GM21529 (cell line): ENCODE data around the gene NEU2.
"Not testable (repeated sequence)": the region's sequence is repeated elsewhere in the genome, so short reads cannot be mapped to it uniquely, and the experiment has no call there.

ENCODE experiments used
- ATAC-seq: cut with Tn5 transposase; IDR thresholded peaks from one replicate; pipeline ENCODE4 v1.9.1; 2021; ENCODE audit not compliant: unreplicated experiment

Gene NEU2

DNA sequence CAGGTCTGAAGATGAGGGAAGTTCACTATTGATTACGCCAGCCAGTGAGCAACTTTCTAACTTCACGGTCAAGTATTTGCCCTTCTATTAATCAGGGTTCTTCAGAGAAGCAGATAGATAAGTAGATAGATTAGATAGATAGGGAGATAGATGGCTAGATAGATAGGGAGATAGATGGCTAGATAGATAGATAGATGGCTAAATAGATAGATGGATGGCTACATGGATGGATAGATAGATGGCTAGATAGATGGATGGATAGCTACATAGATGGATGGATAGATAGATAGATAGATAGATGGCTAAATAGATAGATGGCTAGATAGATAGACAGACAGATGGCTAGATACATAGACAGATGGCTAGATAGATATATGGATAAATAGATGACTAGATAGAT, 22.9 kb downstream of the NEU2 start:
- no peak for ATAC-seq

- ATAC-seq, result no peak
Measured at GRCh38 chr2:233056961-233057605, 24.6 kb downstream of the NEU2 start.

DNA sequence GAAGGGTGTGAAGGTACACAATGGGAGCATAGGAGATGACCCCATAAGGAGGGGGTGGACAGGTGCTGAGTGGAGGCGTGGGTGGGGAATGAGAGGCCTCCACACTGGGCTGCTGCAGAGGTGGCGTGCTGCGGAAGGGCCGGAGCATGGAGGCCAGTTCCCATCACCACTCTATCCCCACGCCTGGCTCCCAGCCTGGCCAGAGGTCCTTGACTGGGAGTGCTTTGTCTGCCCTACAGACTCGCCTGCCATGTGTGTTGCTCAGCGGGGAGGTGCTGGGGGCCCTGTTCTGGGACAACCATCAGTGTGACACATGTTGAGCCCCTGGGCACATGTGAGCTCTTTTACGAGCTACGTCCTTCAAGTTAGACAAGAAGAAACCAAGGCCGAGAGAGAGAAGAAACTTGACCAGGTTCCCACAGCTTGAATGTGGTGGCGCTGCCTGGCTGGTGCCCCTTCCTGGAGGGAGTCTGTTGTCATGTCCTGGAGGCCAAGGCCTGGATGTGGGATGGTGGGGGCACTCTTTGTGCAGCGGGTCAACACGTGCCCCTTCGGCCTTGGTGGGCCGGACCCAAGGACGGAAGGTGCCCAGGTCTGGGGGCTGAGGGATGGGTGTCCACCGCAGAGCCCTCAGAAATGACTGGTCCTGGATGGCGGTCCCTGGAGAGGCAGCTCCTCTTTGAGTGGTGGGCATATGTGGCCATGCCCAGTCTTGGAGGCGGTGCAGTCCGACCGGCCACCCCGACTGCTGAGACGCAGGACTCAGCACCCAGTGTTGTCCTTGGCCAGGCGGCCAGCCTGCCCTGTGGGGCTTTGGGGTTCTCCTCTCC, 26.5 kb downstream of the NEU2 start:
- no peak for ATAC-seq

- no peak for ATAC-seq
Measured at GRCh38 chr2:233059547-233059796, 27.0 kb downstream of the NEU2 start.

- peak; percentile 41 for ATAC-seq
Measured at GRCh38 chr2:233059797-233060500, 27.5 kb downstream of the NEU2 start, which contains the start of gene INPP5D. Gene INPP5D, plus strand, starts transcription at chr2:233060342. Its CDS starts 137 bp downstream, at chr2:233060479.

DNA sequence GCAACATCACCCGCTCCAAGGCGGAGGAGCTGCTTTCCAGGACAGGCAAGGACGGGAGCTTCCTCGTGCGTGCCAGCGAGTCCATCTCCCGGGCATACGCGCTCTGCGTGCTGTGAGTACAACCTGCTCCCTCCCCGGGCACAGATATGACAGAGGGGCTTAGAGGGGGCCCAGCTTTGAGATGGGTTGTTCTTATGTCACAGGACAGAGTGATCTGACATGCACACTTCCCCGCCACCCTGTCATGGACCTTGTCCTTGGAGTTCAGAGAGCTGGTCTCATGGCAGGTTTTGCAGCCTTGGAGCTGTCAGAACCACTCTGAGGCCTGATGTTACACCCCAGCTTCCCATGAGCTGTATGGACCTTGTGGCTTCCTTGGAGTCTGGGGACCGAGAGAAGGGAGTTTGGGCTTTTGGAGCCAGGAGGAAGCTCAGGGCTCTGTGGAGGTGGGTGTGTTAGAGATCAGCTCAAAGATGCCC, 28.1 kb downstream of the NEU2 start:
- ATAC-seq, result no peak

- no peak for ATAC-seq
Measured at GRCh38 chr2:233060980-233061590, 28.6 kb downstream of the NEU2 start.

DNA sequence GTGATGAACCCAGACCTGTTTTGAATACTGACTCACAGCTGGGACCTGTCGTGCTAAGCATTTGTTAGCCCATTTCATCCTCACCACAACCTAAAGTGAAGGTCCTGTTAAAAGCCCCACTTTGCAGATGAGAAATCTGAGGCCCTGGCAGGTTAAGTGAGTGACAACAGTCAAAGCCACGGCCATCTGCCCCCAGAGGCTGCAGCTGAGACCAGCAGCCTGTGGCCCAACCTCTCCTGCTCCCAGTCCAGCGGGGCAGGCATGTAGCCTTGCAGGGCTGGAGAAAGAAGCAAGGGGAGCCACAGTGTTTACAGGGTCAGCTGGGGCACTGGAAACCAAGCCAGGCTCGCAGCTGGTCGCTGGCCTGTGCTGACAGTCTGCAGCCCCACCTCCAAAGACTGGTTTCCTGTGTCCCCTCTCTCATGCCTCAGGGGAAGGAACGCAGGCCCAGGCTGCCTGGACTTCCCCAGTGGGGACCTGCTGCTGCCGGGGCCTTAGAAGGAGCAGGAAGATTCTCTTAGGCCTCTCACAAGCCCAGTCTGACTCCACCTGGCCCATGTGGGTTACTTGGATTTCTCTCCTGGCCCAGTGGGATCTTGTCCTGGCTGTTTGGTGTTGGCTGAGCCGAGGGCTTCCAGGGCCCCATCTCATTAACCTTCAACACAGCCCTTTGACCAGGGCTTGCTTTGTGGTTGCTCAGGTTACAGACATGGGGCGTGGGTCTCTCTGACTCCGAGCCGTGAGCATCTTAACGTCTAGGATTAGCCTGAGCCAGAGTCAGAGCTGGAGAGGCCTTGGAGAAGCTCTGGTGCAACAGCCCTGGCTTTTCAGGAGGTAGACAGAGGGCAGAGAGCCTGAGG, 29.3 kb downstream of the NEU2 start:
- ATAC-seq, result peak; percentile 27

GRCh38 chr2:233062451-233062850, 30.0 kb downstream of the NEU2 start:
- no peak for ATAC-seq

DNA sequence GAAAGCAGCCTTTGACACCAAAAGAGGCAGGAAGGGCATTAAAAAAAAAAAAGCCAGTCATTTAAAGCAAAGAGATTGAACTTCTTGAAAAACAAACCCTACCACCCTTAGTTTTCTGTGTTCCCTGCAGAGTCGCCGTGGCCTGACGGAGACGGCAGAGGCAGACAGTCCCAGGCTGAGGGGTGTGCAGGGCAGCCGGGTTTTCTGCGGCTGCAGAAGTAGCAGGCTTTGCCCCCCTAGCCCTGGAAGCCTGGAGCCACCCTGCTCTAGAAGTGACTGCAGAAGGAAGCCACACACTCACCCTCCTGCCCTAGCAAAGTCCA, 30.4 kb downstream of the NEU2 start:
- no peak for ATAC-seq

DNA sequence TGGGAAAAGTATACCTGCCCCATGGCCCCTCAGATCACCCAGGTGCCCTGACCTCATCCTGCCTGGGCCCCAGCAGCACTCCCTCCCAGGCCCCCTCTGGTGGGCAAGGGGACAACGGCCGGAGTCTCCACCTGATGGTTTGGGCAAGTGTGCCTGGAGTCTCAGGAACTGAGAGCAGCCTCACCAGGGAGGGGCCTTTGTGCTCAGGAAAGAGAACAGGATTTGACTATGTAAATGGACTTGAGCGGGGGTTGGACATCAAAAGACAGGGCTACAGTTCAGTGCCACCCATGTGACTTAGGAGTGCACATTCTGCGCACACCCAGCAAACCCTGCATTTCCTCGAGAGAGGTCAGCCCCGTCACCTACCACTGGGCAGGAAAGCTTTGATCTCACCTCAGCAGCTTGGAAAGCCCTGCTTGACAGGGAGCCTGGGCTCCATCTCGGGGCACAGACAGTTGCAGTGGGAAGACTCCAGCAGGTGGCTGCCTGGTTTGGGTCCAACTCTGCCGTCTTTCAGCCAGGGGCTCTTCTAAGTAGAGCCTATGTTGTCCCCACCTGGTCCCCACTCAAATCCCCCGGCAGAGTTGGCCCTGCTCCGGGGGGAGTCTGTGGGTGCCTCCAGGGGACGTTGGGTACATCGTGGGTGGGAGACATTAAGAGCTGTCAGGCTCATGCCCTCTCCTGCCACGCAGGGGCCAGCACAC, 30.9 kb downstream of the NEU2 start:
- ATAC-seq, result peak; percentile 60

- ATAC-seq, result no peak
Measured at GRCh38 chr2:233063976-233064411, 31.5 kb downstream of the NEU2 start.

DNA sequence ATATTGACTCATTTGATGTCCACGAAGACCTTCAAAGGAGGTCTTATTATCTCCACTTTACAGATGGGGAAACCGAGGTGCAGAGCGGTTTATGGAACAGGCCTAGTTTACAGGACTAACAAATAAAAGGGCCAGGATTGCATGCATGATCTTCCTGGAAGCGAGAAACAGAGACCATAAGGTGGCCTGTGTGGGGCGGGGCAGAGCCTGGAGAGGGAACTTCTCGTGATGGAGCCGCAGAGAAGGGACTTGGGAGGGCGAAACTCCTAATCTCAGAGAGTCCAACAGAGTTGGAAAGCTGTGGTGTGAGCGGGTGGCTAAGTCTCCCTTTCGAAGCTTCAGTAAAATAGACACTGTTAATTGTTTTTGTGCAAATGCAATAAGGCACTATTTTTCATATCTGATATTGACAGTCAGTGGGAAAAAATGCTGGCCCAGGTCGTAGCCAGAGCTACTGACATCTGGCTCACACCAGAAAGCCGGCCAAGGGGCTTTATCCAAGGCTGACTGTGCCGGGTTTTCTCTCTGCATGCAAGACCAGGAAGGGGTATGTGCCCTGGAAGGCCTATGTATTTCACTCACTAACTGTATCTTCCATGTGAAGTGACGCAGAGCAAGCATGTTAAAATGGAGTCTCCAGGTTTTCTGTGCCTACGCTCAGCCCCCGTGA, 32.2 kb downstream of the NEU2 start:
- no peak for ATAC-seq

DNA sequence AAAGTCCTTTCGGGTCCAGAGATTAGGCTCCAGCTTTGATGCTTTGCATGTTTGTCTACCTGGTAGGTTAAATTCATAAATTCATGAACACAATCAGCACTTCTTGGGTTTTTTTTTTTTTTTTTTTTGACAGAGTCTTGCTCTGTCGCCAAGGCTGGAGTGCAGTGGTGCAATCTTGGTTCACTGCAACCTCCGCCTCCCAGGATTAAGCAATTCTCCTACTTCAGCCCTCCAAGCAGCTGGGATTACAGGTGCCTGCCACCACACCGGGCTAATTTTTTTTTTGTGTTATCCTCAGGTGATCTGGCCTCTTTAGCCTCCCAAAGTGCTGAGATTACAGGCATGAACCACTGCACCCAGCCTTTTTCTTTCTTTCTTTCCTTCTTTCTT, 32.7 kb downstream of the NEU2 start:
- ATAC-seq, result not testable (repeated sequence)

DNA sequence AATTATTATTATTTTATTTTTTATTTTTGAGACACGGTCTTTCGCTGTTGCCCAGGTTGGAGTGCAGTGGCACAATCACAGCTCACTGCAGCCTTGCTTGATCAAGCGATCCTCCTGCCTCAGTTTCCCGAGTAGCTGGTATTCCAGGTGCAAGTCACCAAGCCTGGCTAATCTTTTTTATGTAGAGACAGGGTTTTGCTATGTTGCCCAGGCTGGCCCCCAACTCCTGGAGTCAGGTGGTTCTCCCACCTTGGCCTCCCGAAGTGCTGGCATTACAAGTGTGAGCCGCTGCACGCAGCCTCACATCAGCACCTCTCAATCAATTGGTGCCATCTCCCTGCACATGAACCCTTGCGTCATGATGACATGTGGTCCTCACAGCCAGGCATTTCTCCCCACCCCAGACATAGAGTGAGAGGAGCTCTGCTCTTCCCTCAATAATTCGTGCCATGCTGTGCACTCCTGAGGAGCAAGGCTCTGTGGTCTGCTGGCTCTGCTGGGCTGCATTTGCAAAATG, 33.5 kb downstream of the NEU2 start:
- ATAC-seq, result no peak

DNA sequence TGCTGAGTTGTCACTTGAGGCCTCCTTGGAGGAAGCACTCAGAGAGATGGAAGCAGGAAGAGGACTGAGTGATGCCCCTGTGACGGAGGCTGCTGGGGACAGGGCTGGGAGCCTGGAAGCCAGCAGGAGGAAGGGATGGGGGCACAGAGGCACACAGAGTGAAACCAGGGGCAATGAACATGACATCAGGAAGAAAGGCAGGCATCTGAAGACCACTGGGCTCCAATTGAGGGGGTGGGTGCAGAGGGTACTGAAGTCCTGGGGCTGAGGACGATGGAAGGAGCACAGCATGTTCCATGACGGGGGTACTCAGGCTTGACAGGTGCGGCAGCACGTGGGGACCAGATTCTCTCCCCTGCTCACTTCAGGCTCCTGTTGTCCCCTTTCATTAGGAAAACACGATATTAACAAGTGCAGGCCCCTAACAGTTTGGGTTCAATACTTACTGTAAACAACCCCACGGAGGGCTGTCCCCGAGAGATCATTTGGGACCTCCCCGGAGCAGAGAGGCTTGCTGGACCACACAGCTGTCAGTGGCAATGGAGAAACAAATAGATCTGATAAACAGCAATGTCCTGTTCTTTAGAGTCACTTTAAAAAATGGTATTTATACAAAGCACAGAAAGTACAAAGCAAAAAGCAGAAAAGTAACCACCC, 36.4 kb downstream of the NEU2 start:
- ATAC-seq, result peak; percentile 37

GRCh38 chr2:233072838-233073237, 40.4 kb downstream of the NEU2 start:
- ATAC-seq, result no peak

- no peak for ATAC-seq
Measured at GRCh38 chr2:233074106-233074505, 41.6 kb downstream of the NEU2 start.
